Measurements from ENCODE around the gene ZNF143.

Gene ZNF143

DNA sequence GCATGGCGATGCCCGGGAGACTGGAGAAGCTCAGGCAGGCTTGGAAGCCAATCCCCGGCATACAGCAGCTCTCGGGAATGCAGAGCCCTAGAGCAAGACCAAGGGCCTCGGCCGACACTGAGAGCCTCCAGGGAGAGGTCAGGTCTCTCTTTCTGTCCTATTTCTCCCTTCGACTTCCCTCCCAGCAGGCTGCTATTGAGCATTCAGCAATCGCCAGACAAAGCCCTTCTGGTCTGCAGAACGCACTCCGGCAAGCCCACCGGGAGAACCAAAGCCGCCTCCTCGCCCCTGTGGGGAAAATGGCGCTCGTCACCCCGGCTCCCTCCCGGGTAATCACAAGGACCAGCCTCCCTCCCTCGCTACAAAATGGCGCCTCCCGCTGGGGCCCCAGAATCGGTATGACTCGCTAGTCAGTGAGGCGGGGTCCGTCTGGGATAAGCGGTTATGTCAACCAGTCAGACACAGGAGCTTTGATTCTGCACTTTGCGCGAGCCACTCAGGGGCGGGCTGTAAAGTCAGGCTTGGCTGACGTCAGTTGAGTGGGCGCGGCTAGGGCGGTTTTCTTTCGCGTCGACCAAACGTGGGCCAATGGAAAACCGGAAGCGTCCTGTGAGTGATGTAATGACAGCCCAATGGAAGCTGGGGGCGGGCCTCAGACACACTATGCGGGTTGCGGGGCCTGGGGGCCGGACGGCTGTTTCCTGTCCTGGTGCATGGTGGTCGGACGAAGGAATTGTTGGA lies at the start of gene ZNF143:
Gene ZNF143, plus strand, starts transcription at position 691 of the 741 bp plus-strand sequence. CDS start 10,297 bp downstream, outside the sequence.
- H3K36me3 ChIP-seq (ENCODE audit: control insufficient read depth, low read length): peaks cover 22% of the 10 kb centered on the region
- TF ChIP-seq, protein P1, sequence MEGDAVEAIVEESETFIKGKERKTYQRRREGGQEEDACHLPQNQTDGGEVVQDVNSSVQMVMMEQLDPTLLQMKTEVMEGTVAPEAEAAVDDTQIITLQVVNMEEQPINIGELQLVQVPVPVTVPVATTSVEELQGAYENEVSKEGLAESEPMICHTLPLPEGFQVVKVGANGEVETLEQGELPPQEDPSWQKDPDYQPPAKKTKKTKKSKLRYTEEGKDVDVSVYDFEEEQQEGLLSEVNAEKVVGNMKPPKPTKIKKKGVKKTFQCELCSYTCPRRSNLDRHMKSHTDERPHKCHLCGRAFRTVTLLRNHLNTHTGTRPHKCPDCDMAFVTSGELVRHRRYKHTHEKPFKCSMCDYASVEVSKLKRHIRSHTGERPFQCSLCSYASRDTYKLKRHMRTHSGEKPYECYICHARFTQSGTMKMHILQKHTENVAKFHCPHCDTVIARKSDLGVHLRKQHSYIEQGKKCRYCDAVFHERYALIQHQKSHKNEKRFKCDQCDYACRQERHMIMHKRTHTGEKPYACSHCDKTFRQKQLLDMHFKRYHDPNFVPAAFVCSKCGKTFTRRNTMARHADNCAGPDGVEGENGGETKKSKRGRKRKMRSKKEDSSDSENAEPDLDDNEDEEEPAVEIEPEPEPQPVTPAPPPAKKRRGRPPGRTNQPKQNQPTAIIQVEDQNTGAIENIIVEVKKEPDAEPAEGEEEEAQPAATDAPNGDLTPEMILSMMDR (IDR thresholded peaks at IDR 0.05; ENCODE audit: low read depth, low read length, poor library complexity, severe bottlenecking): no peak
- TF ChIP-seq EZH2phosphoT487 (IDR thresholded peaks at IDR 0.05; ENCODE audit: borderline replicate concordance, low read length): no peak
- H3F3A ChIP-seq (ENCODE audit: control insufficient read depth, insufficient read depth): peaks cover 23% of the 10 kb centered on the region
- peaks cover 22% of the 10 kb centered on the region for H3K4me1 ChIP-seq (ENCODE audit: control insufficient read depth, low read length)
- H3K27me3 ChIP-seq (ENCODE audit: control insufficient read depth, low read length): no peaks in the 10 kb centered on the region
- H3K9me3 ChIP-seq (ENCODE audit: control insufficient read depth, insufficient read depth, low read length): no peaks in the 10 kb centered on the region
- H3K4me2 ChIP-seq (ENCODE audit: low read length): peak within 1 kb of the TSS; percentile 80
- peak within 1 kb of the TSS; percentile 98 for H3K27ac ChIP-seq (ENCODE audit: low read depth, low read length)
- peaks cover 63% of the 10 kb centered on the region for H3K79me2 ChIP-seq (ENCODE audit: control insufficient read depth, low read length)
- H4K20me1 ChIP-seq (ENCODE audit: control insufficient read depth, insufficient read depth, low read depth, low read length): 0 out of 2 replicates have a peak, but pooled peaks cover 2% of the 10 kb centered on the region
- H3K9me2 ChIP-seq (replicated peaks; ENCODE audit: control insufficient read depth, low read length): no peaks in the 10 kb centered on the region
- H3K4me3 ChIP-seq (ENCODE audit: low read length): peak within 1 kb of the TSS; percentile 97

DNA sequence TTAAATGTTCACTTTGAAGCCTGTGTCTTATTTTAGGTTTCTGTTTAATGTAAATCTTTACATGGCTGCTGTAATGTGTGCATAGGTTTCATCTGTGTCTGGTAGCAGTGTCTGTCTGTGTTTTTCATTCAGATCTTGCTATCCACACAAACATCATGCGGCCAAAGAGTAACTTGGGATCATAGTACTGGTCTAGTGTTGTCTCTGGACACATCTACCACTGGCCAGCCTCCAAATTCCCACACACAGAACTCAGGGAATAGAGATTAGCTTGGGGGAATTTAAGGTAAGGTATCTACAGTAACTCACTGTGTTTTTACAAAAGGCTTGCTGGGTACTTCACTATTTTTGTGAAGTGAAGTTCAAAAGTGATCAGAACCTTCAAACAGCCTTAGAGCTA lies 32.1 kb upstream of the ZNF143 start:
- Histone ChIP-seq H3F3A (ENCODE audit: control insufficient read depth, insufficient read depth) (peaks cover 14% of the 10 kb centered on the region), H4K20me1 (ENCODE audit: control insufficient read depth, insufficient read depth, low read depth, low read length) (no peaks in the 10 kb centered on the region)

DNA sequence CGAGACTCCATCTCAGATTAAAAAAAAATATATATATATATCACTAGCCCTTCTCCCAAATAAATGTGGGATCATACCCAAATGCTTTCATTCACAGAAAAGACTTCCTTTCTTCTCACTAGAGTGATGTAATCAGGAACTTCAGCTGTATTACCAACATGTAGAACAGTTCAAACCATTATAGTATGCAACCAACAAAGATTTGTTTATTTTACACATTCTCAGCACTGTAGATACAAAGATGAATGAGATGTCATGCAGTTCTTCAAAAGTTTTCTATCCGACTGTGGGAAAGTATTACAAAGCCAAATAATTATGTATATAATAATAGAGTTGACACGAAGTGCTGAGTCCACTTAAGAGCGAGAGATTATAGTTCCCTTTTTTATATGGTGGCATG lies 22.2 kb upstream of the ZNF143 start:
- Histone ChIP-seq H3K27ac (ENCODE audit: low read depth, low read length) (no peak overlapping the region), H3K4me3 (ENCODE audit: low read length) (no peak overlapping the region), H3K9me2 (replicated peaks; ENCODE audit: control insufficient read depth, low read length) (no peaks in the 10 kb centered on the region), H3K4me2 (ENCODE audit: low read length) (no peak overlapping the region), H3K36me3 (ENCODE audit: control insufficient read depth, low read length) (peaks cover 90% of the 10 kb centered on the region), H3F3A (ENCODE audit: control insufficient read depth, insufficient read depth) (peaks cover 8% of the 10 kb centered on the region; the same call in 1 of the 2 replicates), H3K79me2 (ENCODE audit: control insufficient read depth, low read length) (no peaks in the 10 kb centered on the region), H4K20me1 (ENCODE audit: control insufficient read depth, insufficient read depth, low read depth, low read length) (no peaks in the 10 kb centered on the region), H3K4me1 (ENCODE audit: control insufficient read depth, low read length) (no peaks in the 10 kb centered on the region), H3K27me3 (ENCODE audit: control insufficient read depth, low read length) (no peaks in the 10 kb centered on the region), H3K9me3 (ENCODE audit: control insufficient read depth, insufficient read depth, low read length) (no peaks in the 10 kb centered on the region)
- TF ChIP-seq, protein P1 (IDR thresholded peaks at IDR 0.05; ENCODE audit: low read depth, low read length, poor library complexity, severe bottlenecking): no peak
- no peak for TF ChIP-seq EZH2phosphoT487 (IDR thresholded peaks at IDR 0.05; ENCODE audit: borderline replicate concordance, low read length)

More for the DNA sequence above, 32.1 kb upstream of the ZNF143 start:
- no peaks in the 10 kb centered on the region for H3K4me1 ChIP-seq (ENCODE audit: control insufficient read depth, low read length)
- no peaks in the 10 kb centered on the region for H3K9me2 ChIP-seq (replicated peaks; ENCODE audit: control insufficient read depth, low read length)
- H3K4me3 ChIP-seq (ENCODE audit: low read length): no peak overlapping the region
- no peak for TF ChIP-seq EZH2phosphoT487 (IDR thresholded peaks at IDR 0.05; ENCODE audit: borderline replicate concordance, low read length)
- TF ChIP-seq, protein P1 (IDR thresholded peaks at IDR 0.05; ENCODE audit: low read depth, low read length, poor library complexity, severe bottlenecking): no peak
- no peaks in the 10 kb centered on the region for H3K27me3 ChIP-seq (ENCODE audit: control insufficient read depth, low read length)
- H3K36me3 ChIP-seq (ENCODE audit: control insufficient read depth, low read length): peaks cover 95% of the 10 kb centered on the region
- H3K79me2 ChIP-seq (ENCODE audit: control insufficient read depth, low read length): peaks cover 5% of the 10 kb centered on the region; the same call in 1 of the 2 replicates
- H3K4me2 ChIP-seq (ENCODE audit: low read length): no peak overlapping the region
- H3K9me3 ChIP-seq (ENCODE audit: control insufficient read depth, insufficient read depth, low read length): no peaks in the 10 kb centered on the region
- no peak overlapping the region for H3K27ac ChIP-seq (ENCODE audit: low read depth, low read length)

Measured in DOHH2 (cell line).